ENCODE results near the gene TMPRSS2.

The TMPRSS2 gene

DNA sequence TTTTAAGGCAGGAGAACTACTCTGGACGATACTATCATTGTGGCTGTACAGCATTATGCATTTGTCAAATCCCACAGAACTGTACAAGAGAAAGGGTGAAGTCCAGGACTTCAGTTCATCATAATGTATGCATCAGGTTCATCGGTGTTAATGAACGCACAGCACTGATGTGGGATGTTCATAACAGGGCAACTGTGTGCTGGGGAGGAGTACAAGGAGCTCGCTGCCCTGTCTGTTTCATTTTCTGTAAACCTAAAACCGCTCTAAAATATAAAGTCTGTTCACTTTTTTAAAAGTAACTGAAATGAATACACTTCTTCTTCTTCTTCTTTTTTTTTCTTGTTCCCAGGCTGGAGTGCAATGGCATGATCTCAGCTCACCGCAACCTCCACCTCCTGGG is 25.0 kb downstream of the TMPRSS2 start:
- DNase-seq (ENCODE audit: low read depth in 2 of 2, low spot score in 1 of 2) = no peak

DNA sequence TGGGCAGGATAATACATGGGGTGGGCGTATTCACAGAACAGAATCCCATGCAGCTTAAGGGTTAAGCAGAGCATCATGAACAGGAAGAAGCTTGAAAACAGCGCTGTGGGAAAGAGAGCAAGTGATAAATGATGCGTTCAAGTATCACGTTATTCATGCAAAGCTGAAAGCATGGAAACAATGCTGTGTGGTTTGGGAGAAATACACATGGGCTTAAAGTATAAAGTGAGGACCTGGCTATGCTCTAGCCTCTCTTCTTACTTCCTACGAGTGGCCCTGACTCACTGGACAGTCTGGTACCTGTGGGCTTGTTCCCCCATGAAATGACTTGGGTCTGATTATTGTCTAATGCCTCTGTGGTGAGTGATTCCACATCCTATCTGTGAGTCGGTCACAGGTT is 25.7 kb downstream of the TMPRSS2 start:
- DNase-seq (ENCODE audit: low read depth in 2 of 2, low spot score in 1 of 2) = no peak

DNA sequence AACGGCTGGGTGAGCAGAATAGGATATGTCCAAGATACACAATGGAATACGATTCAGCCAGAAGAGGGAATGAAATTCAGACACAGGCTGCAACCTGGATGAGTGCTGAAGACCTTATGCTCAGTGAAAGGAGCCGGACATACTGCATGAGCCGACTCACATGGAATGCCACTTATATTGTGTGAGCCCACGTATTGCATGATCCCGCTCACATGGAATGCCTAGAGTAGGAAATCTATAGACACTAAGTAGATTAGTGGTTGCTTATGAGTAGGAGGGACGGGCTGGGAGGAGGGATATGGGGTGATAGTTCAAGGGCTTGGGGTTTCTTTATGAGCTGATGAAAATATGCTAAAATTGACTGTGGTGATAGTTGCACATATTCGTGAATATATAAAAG is 26.8 kb downstream of the TMPRSS2 start:
- no peak for DNase-seq (ENCODE audit: low read depth in 2 of 2, low spot score in 1 of 2)

DNA sequence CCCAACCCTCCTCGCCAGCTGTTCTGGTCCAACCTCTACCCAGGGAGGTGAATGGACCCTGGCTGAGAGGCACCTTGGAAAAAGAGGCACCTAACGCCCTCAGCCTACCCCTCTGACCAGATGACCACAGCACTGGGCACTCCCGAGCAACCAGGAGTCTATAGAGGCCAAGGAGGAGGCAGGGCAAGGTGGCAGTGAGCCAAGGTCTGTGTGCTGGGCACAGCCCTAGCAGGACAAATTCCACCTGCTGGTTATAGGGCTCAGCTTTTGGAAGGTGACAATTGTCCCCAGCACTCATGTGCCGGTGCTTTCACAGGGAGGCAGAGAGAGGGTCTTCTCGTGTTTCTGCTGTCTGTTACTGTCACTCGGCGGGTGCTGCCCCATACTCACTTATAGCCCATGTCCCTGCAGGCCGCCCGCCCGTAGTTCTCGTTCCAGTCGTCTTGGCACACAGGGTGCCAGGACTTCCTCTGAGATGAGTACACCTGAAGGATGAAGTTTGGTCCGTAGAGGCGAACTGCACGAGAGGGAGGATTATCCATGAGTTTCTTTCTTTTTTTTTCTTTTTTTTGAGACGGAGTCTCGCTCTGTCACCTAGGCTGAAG is 27.8 kb downstream of the TMPRSS2 start:
- DNase-seq (ENCODE audit: low read depth in 2 of 2, low spot score in 1 of 2) = no peak

DNA sequence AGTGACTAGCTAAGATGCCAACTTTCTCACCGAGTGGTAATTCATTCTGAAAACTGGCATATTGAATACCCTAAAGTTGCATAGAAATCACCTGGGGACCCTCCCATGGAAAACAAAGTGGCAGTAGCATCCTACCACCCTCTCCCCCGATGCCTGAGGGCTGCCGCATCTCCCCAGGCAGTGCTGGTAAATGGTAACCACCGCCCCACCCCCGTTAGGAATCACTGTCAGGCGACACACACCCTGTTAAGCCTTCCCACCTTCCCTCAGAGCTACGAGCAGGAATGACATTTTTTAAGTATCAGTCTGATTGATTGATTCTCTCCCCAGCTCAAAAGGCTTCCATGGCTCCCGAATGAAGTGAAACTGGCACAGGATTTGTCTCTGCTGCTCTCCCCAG is 28.3 kb downstream of the TMPRSS2 start:
- DNase-seq (ENCODE audit: low read depth in 2 of 2, low spot score in 1 of 2) = no peak

DNA sequence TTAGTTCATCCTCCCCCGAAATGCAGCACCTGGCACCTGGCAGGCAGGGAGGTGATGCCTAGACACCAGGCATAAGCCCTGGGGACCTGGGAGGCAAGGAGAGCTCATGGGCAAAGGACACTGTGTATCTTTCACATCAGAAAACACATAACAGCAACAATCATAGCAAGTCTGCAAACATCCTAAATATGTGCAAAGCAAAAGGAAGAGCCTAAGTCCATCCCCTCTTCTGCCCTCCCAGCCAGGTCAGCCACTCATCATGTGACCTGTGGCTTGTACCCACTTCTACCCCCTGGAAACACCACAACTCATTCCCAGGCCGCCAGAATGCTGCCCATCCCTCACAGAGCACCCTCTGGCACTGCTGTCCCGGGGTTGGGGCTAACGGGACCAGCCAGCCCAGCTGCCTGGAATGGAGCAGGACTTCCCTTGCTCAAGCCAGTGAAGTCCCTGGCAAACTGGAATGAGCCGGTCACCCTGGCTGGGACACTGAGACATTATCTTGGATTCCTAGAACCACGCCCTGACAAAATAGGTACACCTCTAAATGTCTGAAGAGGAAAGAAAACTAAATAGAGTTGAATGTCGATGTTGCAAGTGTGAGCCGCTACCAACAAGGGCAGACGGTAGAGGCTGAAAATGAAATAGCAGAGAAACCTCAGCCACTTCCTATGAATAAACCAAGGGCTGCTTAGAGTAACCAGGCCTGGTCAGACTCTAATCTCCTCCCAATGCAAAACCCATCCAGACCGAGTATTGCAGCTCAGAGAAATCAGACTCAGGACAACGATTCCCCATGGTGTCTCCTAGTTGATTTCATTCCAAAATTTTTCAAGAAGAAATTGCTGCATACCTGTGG is 29.4 kb downstream of the TMPRSS2 start:
- no peak for DNase-seq (ENCODE audit: low read depth in 2 of 2, low spot score in 1 of 2)

DNA sequence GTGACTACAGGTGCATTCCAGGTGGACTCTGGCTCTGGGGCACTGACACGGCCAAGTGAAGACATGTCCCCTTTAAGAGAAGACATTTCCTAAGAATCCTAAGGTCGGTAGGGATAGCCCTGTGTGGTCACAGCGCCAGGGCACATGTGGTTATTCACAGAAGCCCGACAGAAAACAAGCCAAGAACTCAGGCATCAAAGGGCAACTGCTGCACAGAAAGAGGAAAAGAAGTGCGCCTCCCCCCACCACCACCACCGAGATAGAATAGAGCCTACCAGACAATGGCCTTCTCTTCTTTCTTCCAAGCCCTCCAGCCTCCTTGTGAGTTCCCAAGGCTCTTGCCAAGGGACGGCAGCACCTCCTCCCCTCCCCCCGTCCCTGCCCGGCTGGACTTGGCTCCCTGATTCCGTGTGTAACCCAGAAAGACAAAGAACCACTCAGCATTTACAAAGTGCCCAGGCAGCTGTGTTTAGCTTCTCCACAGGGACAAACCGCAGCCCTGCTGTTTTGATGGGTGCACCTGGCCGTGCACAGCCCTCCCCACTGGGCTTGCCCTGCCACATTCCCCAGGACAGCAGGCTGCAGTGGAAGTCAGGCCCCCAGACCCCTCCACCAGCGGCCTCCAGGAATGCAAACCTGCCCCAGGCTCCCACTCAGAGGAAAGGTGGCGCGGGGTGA is 30.2 kb downstream of the TMPRSS2 start:
- DNase-seq (ENCODE audit: low read depth in 2 of 2, low spot score in 1 of 2) = no peak

DNA sequence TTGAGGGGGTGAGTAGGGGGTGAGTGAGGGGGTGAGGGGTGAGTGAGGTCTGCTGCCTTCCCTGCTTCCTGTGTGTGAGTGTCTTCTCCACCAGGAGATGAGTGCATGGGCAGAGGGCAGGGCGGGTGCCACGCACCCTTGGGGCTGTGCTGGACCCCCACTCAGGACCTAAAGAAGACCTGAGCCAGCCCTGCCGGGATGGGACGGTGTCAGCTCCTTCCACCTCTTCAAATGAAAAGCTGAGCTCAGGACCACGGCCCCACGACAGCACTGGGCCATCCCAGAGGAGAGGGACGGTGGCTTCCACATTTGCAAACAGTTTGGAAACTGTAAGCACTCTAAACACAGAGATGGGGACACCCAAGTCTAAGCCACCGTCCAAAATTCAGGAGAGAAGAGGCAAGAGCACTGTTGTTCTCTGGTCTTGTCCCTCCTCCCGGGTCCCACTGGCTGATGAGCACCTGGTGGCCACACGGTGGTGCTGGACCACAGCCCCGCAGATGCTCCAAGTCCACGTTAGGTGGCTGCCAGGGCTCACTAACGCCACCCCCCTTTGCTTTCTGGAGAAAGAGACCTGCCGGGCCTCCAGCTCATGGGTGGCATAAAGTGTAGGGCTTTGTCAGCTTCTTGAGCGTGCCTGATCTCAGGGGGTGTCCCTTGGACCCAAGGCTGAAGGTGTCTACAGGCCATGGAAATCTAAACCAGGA is 32.1 kb downstream of the TMPRSS2 start:
- DNase-seq (ENCODE audit: low read depth in 2 of 2, low spot score in 1 of 2) = no peak

DNA sequence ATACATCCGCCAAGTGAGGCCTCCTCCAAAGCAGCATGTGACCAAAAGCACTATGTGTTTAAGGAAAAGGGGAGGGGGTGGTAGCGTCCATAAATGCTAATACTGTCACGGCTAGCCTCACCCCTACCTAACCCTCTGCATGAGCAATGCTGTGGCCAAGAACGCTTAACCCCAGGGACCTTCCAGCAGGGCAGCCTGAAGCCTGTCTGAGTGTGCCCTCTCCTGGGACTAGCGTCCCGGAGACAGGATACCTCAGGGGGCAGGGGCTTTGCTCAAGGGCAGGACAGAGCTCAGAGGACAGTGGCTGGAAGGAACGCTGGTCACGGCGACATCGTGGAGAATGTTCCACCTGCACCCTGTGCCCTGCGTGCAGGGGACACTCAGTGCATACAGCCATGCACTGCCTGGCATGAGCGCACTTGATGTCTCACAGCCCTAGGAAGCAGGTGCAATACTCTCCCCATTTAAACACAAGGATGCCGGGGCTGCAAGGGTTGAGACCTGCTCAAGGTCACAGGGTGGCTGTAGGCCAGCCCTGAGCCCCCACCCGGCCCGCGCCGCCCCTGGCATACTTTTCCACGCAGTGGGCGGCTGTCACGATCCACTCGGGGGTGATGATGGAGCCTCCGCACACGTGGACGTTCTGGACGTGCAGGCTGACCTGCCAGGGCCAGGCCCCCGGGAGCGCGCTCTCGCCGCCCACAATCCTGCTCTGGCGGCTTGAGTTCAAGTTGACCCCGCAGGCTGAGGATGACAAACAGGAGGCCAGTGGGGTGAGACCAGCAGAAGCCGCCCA is 35.0 kb downstream of the TMPRSS2 start:
- DNase-seq (ENCODE audit: low read depth in 2 of 2, low spot score in 1 of 2) = no peak

DNA sequence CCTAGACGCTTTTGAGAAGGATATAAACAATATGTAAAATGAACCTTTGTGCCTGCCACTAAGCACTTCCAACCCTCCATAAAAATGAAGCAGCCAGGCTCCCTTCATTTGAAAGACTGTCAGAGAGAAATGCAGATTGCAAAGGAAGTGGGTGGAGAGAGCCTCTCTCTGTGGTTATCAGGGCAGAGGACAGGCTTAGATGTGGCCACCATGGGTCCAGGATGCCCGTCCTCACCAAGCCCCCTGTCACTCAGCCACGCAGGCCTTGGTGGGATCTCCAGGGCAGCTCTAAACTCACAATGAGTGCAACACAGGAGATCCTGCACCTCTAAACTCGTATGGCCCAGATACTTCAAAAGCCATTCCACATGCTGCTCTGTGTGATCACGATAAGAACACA is 37.9 kb downstream of the TMPRSS2 start:
- DNase-seq (ENCODE audit: low read depth in 2 of 2, low spot score in 1 of 2) = no peak

DNA sequence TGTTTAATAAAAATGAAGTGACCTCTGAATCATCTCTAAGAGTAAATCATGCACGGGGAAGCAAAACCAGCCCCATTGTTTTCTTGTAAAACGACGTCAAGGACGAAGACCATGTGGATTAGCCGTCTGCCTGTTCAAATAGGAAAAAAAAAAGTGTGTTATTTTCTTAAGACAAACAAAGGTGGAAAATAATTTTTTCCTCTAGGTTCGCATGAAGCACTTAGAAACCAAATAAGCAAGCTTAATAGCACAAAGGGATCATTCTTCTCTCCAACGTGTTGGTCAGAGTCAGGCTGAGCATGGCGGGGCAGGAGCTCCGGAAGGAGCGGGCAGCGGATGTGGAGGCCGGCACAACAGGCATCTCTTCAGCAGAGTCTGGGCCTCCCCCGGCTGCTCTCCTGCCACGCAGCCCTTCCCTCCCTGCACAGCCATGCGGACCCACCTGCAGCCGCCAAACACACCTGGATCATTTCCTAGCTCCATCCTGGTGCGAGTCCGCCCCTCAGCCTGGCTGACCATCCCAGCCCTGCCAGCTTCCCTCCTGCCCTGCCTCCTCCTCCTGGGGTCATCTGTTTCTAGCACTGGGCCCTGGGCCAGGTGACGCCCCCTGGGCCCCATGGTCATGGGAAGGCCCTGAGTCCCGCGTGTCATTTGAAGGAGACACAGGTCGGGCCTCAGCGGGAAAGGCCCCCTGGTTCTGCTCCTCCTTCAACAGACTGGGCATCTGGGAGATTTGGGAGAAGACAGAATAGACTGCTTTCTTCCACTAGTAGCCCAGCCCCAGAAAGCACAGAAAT is 41.7 kb downstream of the TMPRSS2 start:
- DNase-seq (ENCODE audit: low read depth in 2 of 2, low spot score in 1 of 2) = no peak

DNA sequence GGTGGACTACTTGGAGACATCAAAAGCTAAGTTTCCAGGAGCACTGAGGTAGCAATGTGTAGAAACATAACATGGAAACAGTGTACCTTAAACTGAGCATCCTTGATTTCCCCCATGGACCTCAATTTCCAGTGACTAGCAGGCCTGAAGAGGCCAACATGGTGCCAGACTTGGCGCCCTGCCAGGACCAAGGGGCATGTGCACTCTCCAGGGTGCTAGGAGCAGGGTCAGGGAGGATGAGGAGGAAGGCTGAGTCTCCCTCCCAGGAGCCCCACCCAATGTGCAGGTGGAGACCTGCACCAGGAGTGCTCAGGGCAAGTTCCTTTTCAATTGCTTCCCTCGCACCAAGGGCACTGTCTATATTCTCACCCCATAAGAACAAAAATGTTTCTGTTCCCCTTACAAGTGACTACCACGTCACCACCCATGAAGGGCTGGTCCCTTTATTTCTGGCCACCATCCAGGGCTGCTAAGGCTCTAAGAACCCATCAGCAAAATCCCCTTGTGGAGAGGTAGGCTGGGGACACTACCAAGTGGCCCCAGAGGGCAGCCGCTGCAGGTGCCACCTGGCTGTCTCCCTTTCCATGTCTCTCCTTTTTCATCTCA is 42.7 kb downstream of the TMPRSS2 start:
- DNase-seq (ENCODE audit: low read depth in 2 of 2, low spot score in 1 of 2) = no peak

DNA sequence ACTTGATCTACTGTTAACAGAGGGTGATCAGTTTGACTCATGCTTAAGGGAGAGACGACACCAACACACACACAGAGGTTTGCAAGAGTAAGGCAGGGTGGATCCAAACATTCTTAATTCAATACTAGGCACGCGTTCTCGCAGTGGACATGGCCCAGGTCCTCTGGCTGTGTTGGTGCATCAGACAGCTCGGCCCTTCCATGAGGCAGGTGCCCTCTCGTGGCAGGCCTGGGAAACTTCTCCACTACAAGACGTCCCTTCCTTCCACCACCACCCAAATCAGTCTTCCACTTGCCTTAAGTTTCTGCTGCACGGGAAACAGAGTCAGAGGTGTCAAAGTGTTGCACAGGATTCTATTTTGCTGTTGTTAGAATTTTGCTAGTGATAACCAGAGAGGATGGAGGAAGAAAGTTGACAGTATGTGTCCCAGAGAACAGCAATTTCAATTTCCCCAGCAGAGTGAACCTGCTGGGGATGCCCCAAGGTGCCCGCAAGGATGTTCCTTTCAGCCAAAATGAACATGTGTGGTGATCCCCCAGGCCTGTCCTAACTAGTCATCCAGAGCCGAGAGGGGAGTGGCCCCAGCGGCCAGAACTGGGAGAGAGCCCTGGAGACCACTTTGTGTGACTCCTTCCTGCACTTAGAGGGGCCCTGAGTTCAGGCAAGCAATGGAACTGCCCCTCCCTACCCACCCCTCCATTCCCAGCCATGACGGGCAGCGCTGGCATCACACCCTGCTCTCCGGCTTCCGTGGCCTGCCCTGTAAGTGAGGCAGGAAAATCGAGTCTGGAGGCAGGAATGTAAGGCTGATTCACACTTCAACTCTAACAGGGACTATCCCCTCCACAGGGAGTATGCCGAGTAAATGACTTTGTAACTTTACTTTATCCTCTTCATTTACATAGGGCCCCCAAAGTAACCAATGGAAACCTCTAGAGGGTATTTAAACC is 47.1 kb downstream of the TMPRSS2 start:
- peak; percentile 2 to 6 for DNase-seq (ENCODE audit: low read depth in 2 of 2, low spot score in 1 of 2)

DNA sequence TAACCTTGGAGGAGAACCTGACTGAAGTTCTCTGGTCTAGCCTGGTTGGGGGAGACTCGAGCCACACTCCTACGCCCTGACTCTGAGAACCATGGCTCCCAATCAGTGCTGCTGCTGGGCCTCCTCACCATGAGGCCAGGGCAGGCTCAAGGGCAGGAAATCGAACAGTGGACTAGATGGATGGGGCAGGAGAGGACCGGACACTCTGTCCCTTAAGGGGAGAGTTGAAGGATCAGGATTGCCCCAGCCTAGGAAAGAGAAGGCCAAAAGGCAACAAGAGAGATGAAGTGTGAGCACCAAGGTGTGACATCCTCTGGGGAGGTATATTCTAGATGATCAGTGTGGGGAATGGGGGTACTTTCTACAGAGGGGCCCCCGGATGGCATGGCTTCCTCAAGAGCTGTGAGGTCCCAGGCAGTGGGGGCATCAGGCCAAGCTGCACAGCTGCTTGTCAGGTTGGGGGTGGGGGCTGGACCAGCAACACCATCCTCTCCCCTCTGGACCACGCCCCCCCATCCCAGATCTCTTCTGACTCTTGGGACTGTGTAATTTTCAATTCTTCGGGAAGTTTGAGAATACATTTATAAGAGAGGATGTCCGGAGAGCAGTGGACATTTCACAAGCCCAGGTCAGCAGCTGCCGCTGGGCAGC is 47.9 kb downstream of the TMPRSS2 start:
- no peak for DNase-seq (ENCODE audit: low read depth in 2 of 2, low spot score in 1 of 2)

DNA sequence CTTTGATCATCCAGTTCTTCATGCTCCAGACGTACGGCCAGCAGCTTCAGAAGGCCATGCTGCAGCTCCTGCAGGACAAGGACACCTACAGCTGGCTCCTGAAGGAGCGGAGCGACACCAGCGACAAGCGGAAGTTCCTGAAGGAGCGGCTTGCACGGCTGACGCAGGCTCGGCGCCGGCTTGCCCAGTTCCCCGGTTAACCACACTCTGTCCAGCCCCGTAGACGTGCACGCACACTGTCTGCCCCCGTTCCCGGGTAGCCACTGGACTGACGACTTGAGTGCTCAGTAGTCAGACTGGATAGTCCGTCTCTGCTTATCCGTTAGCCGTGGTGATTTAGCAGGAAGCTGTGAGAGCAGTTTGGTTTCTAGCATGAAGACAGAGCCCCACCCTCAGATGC is 49.4 kb downstream of the TMPRSS2 start:
- DNase-seq (ENCODE audit: low read depth in 2 of 2, low spot score in 1 of 2) = no peak

DNA sequence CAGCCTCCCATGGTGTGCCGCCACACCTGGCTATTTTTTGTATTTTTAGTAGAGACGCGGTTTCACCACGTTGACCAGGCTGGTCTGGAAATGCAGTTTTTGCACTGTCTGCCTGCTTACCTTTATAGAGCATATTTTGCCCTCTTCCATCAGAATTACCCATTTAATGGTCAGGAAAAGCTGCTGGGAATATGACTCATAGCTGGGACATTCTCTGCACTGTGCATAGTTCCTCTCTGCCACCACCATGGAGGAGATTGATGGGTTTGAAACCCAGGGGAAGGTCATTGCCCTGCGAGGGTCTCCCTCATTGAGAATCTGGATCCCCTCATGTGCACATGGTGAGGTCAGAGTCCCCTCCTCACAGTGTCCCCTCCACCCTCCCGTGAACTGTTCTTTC is 49.8 kb downstream of the TMPRSS2 start:
- no peak for DNase-seq (ENCODE audit: low read depth in 2 of 2, low spot score in 1 of 2)

DNA sequence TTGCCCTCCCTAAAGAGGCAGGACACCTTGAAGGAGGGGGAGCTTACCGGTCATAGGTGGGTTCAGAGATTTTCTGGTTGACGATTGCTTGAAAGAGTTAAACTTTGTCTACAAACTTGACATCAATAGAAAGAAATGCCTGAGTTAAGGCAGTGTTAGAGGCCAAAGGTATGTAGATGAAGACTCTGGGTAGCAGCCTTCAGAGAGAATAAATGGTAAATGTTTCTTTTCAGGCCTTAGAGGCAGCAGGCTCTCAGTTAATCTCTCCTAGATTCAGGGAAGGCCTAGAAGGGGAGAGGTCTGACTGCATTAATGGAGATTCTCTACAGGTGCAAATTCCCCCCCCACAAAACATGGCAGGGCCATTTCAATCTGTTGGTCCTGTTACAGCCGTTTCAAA is 54.2 kb downstream of the TMPRSS2 start:
- no peak for DNase-seq (ENCODE audit: low read depth in 2 of 2, low spot score in 1 of 2)

DNA sequence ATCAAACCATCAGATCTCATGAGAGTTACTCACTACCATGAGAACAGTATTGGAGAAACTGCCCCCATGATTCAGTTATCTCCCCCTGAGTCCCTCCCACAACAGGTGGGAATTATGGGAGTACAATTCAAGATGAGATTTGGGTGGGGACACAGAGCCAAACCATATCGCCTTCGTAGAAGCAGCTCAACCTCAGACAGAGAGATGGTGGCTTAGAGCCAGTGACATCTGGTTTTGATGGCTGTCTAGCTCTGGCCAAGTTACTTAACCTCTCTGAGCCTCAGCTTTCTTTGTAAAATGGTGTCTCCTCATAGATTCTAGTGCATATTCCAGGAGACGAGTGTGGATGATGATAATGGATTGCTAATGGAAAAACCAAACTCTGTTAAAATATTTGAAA is 54.8 kb downstream of the TMPRSS2 start:
- DNase-seq (ENCODE audit: low read depth in 2 of 2, low spot score in 1 of 2) = no peak
